ENCODE measurements around the gene SHANK2.

DNA sequence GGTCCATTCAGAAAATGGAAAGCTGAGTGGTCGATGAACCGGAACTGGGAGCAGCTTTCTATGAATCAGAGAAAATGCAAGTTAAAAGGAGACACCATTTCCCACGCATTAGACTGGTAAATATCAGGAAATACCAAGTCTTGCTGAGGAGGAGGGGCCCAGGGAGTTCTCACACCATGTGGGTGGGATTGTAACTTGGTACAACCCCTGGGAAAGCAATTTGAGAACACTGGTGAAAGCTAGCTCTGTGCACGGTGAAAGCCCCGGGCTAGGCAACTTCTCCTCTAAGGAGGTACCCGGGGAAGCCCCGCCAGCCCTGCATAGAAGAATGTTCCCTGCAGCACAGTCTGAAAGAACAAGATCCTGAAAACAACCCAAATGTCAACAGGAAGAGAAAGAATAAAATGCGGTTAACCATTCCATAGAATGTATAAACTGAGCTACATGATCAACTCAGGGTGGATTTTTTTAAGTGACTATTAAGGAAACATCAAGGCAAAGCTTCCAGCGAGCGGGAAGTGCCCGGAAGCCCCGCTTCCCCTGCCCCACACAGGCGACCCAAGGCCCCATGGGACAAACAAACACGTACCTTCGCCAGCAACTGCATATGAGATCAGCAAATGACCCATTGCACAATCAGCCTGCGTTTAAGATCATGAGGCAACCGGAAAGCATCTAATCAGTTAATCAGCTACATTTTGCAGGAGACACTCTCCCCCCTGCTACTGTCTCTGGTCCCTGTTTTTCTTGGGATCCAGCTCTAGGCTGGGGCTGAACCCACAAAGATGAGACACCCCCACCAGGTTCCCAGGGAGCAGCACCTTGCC is 11.3 kb downstream of the SHANK2 start:
- TF ChIP-seq, protein P1, sequence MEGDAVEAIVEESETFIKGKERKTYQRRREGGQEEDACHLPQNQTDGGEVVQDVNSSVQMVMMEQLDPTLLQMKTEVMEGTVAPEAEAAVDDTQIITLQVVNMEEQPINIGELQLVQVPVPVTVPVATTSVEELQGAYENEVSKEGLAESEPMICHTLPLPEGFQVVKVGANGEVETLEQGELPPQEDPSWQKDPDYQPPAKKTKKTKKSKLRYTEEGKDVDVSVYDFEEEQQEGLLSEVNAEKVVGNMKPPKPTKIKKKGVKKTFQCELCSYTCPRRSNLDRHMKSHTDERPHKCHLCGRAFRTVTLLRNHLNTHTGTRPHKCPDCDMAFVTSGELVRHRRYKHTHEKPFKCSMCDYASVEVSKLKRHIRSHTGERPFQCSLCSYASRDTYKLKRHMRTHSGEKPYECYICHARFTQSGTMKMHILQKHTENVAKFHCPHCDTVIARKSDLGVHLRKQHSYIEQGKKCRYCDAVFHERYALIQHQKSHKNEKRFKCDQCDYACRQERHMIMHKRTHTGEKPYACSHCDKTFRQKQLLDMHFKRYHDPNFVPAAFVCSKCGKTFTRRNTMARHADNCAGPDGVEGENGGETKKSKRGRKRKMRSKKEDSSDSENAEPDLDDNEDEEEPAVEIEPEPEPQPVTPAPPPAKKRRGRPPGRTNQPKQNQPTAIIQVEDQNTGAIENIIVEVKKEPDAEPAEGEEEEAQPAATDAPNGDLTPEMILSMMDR (IDR thresholded peaks at IDR 0.05; ENCODE audit: poor library complexity, severe bottlenecking), result no peak
- no peak for TF ChIP-seq EZH2 (IDR thresholded peaks at IDR 0.05; ENCODE audit: borderline replicate concordance, insufficient read depth, low read length, poor library complexity, severe bottlenecking)
- no peak for TF ChIP-seq POLR2AphosphoS5 (IDR thresholded peaks at IDR 0.05)
- no peak for TF ChIP-seq EP300 (conservative IDR thresholded peaks at IDR 0.05; ENCODE audit: poor library complexity, severe bottlenecking)
